Body of pancreas (tissue), 4 donors: ENCODE results near the gene RAB5B. TPM values are rescaled to one million over a fixed set of nuclear protein-coding genes. Genes with fewer than 3 reads are reported as not detected.
"Not testable (repeated sequence)": the region's sequence is repeated elsewhere in the genome, so short reads cannot be mapped to it uniquely, and the experiment has no call there.

ENCODE experiments used
- ATAC-seq: fragments of 150-250 bp; one replicate; pipeline ENCODE4 v1.9.1; 2016
- DNase-seq, 4 donors: peaks; one replicate each; pipeline ENCODE4 v3.0.0-alpha.2; 2019
- H3K27ac ChIP-seq, 4 donors: fragments of 200-600 bp; sonication (generic); 1 replicate in 3 of 4; 2 replicates in 1 of 4; pipeline versions ENCODE4 v1.5.1 to v1.6.1; 2016 to 2019; ENCODE audit warnings: mild to moderate bottlenecking in 1 of 4, mixed read lengths in 1 of 4, moderate library complexity in 1 of 4
- H3K27me3 ChIP-seq, 2 donors: fragments of 200-600 bp; sonication (generic); one replicate each; pipeline ENCODE4 v1.6.0; 2016; ENCODE audit warnings: mild to moderate bottlenecking in 1 of 2
- H3K36me3 ChIP-seq, 2 donors: fragments of 200-600 bp; sonication (generic); replicated peaks in 1 of 2; 2 replicates each; pipeline ENCODE4 v1.5.1; 2016; ENCODE audit warnings: low read depth in 2 of 2; ENCODE audit not compliant: insufficient read depth in 1 of 2
- H3K4me1 ChIP-seq: fragments of 200-600 bp; sonication (generic); one replicate; pipeline ENCODE4 v1.6.0; 2016
- H3K4me3 ChIP-seq, 2 donors: fragments of 200-600 bp; sonication (generic); 1 replicate in 1 of 2; 2 replicates in 1 of 2; pipeline ENCODE4 v1.5.1; 2016 to 2019
- H3K9me3 ChIP-seq, 3 donors: fragments of 200-600 bp; sonication (generic); 1 replicate in 2 of 3; 2 replicates in 1 of 3; pipeline ENCODE4 v1.5.1; 2016
- CTCF ChIP-seq, 7 experiments: fragments of 450-650 bp in 4 of 7; fragments of 200-600 bp in 3 of 7; sonication (generic) in 3 of 7; IDR thresholded peaks; one replicate each; pipeline ENCODE4 v1.5.1; 2016 to 2019; ENCODE audit warnings: antibody characterized with exemption in 7 of 7
- POLR2A ChIP-seq, 3 donors: fragments of 450-650 bp; IDR thresholded peaks; one replicate each; pipeline ENCODE4 v1.6.1; 2016; ENCODE audit warnings: antibody characterized with exemption in 3 of 3, mild to moderate bottlenecking in 2 of 3
- WGBS, 2 donors: methylation state at CpG; one replicate each; pipeline ENCODE4 v1.1.5; 2017; 5-methylcytosine and 5-hydroxymethylcytosine counted together
- intact Hi-C: fragments of 100-400 bp; cut with DNase I; formaldehyde crosslinking; loops from one replicate; pipeline ENCODE4 v1.15.1; 2023
- total RNA-seq, 2 donors: library from RNA; depleted of rRNA; stranded (reverse); fragments of >200 nt; gene quantifications; one replicate each; pipeline ENCODE4 v1.1.0, GENCODE V29; 2016

The RAB5B gene
- total RNA-seq, 2 donors from 2014 or later = 28.3 to 33.9 TPM

DNA sequence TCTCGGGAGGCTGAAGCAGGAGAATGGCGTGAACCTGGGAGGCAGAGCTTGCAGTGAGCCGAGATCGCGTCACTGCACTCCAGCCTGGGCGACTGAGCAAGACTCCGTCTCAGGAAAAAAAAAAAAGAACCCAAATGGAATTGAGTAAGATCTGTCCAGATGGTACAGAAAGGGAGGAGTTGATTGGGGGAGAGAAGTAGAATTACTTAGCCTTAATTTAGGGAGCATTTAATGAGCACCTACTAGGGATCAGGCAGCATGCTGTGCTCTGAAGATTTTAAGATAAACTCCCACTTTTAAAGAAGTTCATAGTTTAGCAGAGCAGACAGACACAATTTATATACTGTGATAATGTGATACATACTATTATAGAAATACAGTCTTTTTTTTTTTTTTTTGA, 4.5 kb downstream of the RAB5B start:
- H3K4me1 ChIP-seq = peaks cover 15% of the 10 kb centered on the region
- TF ChIP-seq CTCF (IDR thresholded peaks at IDR 0.05) = no peak
- TF ChIP-seq POLR2A (IDR thresholded peaks at IDR 0.05) = no peak

GRCh38 chr12:55979069-55979468, 5.2 kb downstream of the RAB5B start:
- Histone ChIP-seq H3K4me1 (peaks cover 15% of the 10 kb centered on the region), H3K4me3 (no peak overlapping the region), H3K27ac (no peak overlapping the region), H3K27me3 (no peaks in the 10 kb centered on the region), H3K36me3 (peaks cover 0 to 5% of the 10 kb centered on the region in 2 donors), H3K9me3 (no peaks in the 10 kb centered on the region)
- no peak for TF ChIP-seq CTCF (IDR thresholded peaks at IDR 0.05)
- TF ChIP-seq POLR2A (IDR thresholded peaks at IDR 0.05) = no peak
- DNase-seq (no peak), ATAC-seq (no peak)
- intact Hi-C loops = no loop called here
- WGBS, 2 donors = 68 to 76% methylated on average over 3 of the region's 3 CpGs

More for the DNA sequence above, 4.5 kb downstream of the RAB5B start:
- Histone ChIP-seq H3K36me3 (peaks cover 0 to 4% of the 10 kb centered on the region in 2 donors), H3K9me3 (no peaks in the 10 kb centered on the region), H3K27me3 (no peaks in the 10 kb centered on the region), H3K4me3 (no peak overlapping the region), H3K27ac (no peak overlapping the region)
- 83 to 91% methylated on average over 7 of the region's 7 CpGs for WGBS, 2 donors
- DNase-seq (no peak), ATAC-seq (no peak)
- intact Hi-C loops = no loop called here

DNA sequence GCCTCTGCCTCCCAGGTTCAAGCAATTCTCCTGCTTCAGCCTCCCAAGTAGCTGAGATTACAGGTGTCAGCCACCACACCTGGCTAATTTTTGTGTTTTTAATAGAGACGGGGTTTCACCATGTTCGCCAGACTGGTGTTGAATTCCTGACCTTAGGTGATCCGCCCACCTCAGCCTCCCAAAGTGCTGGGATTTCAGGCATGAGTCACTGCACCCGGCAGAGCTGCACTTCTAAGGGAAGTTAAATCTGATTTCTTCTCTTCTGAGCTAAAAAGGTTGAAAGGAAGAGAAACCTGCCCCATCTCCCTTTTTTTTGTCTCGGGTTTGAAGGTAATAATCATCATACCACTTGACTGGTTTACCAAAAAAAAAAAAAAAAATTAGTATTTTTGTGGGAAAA, 8.0 kb downstream of the RAB5B start:
- H3K36me3 ChIP-seq, H3K27ac ChIP-seq, H3K4me3 ChIP-seq, H3K9me3 ChIP-seq, H3K4me1 ChIP-seq, ATAC-seq, H3K27me3 ChIP-seq, DNase-seq: not testable (repeated sequence)
- intact Hi-C loops = loop anchor here (10.0 kb wide), 1 partner anchor 1733 kb away; no protein-coding TSS in a partner anchor
- 73 to 86% methylated on average over 5 of the region's 5 CpGs for WGBS, 2 donors

DNA sequence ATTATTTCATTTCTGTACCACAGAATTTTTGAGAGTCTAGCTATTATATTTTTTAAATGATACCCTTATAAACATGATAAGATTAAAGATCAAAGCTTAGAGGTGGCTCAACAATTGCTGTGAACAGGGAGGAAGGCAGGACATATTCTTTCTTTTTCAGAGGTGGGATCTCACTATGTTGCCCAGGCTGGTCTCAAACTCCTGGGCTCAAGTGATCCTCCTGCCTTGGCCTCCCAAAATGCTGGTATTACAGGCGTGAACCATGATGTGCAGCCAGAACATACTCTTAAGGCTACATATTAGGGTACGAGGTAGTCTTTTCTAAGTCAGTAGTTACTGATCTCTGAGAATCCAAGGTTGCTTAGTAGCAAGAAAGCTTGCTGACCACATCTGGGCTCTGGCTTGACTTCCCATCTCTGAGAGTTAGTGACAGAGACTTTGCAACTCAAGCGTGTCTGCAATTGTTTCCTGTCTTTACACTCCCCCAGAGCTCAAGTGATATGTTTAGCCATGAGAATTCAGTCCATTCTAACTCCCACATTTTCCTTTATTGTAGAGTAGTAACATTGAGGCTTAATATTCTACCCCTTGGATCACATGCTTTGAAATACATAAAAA, 8.6 kb downstream of the RAB5B start:
- 60 to 87% methylated on average over 3 of the region's 3 CpGs for whole genome bisulfite sequencing, 2 donors
- intact Hi-C loops = loop anchor here (10.0 kb wide), 1 partner anchor 1732 kb away; no protein-coding TSS in a partner anchor
- DNase-seq (no peak), ATAC-seq (no peak)
- no peaks in the 10 kb centered on the region for H3K27me3 ChIP-seq
- H3K27ac ChIP-seq = no peak overlapping the region
- H3K9me3 ChIP-seq = no peaks in the 10 kb centered on the region
- peaks cover 0 to 6% of the 10 kb centered on the region in 2 donors for H3K36me3 ChIP-seq
- TF ChIP-seq POLR2A (IDR thresholded peaks at IDR 0.05) (no peak), CTCF (IDR thresholded peaks at IDR 0.05) (no peak)
- H3K4me1 ChIP-seq = no peaks in the 10 kb centered on the region
- no peak overlapping the region for H3K4me3 ChIP-seq

DNA sequence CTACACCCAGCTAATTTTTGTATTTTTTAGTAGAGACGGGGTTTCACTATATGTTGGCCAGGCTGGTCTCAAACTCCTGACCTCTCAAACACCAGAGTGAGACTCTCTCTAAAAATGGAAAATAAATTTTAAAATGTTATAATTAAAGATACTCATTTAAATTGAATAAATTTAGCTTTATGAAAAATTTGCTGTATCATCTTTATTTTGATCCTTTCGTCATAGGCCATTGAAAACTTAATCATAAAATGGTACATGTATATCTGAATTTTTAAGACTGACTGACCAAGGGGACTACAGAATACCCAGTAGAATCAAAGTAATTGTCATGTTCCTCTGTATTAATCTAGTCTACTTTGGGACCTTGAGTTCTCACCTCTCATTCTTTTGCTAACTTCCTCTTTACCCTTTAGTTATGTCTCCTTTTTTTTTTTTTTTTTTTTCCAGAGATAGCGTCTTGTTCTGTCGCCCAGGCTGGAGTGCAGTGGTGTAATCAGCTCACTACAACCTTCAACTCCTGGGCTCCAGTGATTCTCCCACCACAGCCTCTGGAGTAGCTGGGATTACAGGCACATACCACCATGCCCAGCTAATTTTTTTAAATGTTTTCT, 9.5 kb downstream of the RAB5B start:
- Histone ChIP-seq H3K9me3 (no peaks in the 10 kb centered on the region), H3K27ac (no peak overlapping the region), H3K4me1 (no peaks in the 10 kb centered on the region), H3K4me3 (no peak overlapping the region), H3K27me3 (no peaks in the 10 kb centered on the region), H3K36me3 (peaks cover 5 to 9% of the 10 kb centered on the region in 2 donors)
- intact Hi-C loops = loop anchor here (10.0 kb wide), 1 partner anchor 1731 kb away; no protein-coding TSS in a partner anchor
- TF ChIP-seq POLR2A (IDR thresholded peaks at IDR 0.05) (no peak), CTCF (IDR thresholded peaks at IDR 0.05) (no peak)
- WGBS, 2 donors = 65 to 76% methylated on average over 4 of the region's 4 CpGs
- DNase-seq (no peak), ATAC-seq (no peak)
